Measurements from ENCODE around the gene CD274. TPM values are rescaled to one million over a fixed set of nuclear protein-coding genes. Genes with fewer than 3 reads are reported as not detected.

Gene CD274
- total and polyA plus RNA-seq, 2 donors (not counting 3 experiments of a cell fraction or from before 2014, with no cell fraction given) = 25.4 to 26.8 TPM

GRCh38 chr9:5510989-5511388, 60.6 kb downstream of the CD274 start:
- TF ChIP-seq POLR2AphosphoS5 (IDR thresholded peaks at IDR 0.05; ENCODE audit: insufficient read depth, low read depth, low read length) (no peak), EZH2 (IDR thresholded peaks at IDR 0.05; ENCODE audit: borderline replicate concordance, low read depth, low read length, severe bottlenecking) (no peak), GATA2 (IDR thresholded peaks at IDR 0.05; ENCODE audit: insufficient read depth, insufficient read length, low read depth, low read length) (no peak), JUN (IDR thresholded peaks at IDR 0.05; ENCODE audit: borderline replicate concordance, insufficient read depth, insufficient read length, low read depth) (no peak), POLR2A (IDR thresholded peaks at IDR 0.05; ENCODE audit: low read depth, low read length) (no peak), MYC (IDR thresholded peaks at IDR 0.05; ENCODE audit: low read depth, low read length) (no peak), FOS (IDR thresholded peaks at IDR 0.05; ENCODE audit: borderline replicate concordance, insufficient read depth, low read length) (no peak)
- TF ChIP-seq, protein P1, sequence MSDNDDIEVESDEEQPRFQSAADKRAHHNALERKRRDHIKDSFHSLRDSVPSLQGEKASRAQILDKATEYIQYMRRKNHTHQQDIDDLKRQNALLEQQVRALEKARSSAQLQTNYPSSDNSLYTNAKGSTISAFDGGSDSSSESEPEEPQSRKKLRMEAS (IDR thresholded peaks at IDR 0.05; ENCODE audit: insufficient read depth, insufficient read length) = no peak
- TF ChIP-seq, protein P2, sequence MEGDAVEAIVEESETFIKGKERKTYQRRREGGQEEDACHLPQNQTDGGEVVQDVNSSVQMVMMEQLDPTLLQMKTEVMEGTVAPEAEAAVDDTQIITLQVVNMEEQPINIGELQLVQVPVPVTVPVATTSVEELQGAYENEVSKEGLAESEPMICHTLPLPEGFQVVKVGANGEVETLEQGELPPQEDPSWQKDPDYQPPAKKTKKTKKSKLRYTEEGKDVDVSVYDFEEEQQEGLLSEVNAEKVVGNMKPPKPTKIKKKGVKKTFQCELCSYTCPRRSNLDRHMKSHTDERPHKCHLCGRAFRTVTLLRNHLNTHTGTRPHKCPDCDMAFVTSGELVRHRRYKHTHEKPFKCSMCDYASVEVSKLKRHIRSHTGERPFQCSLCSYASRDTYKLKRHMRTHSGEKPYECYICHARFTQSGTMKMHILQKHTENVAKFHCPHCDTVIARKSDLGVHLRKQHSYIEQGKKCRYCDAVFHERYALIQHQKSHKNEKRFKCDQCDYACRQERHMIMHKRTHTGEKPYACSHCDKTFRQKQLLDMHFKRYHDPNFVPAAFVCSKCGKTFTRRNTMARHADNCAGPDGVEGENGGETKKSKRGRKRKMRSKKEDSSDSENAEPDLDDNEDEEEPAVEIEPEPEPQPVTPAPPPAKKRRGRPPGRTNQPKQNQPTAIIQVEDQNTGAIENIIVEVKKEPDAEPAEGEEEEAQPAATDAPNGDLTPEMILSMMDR (IDR thresholded peaks at IDR 0.05; ENCODE audit: extremely low read depth in 1 of 2, insufficient read depth in 1 of 2, low read depth in 1 of 2, low read length in 2 of 2) = no peak
- CTCF ChIA-PET = interaction anchor here (0.8 to 3.0 kb wide), 15 partner anchors 10 to 325 kb away, joined by 3 to 18 read pairs (median 4); partner anchors contain the start of gene CD274
- intact Hi-C loops (cut with micrococcal nuclease) (loop anchor here (1.0 to 2.0 kb wide), 2 partner anchors 39 to 76 kb away; no protein-coding TSS in a partner anchor), dilution Hi-C loops (cut with MboI; ENCODE audit: extremely low pct_ligation_motif_present, low sequenced_read_pairs) (no loop called here)
- peak overlapping the region; percentile 82 for H3K4me2 ChIP-seq (ENCODE audit: insufficient read depth, low read length)
- H2AFZ ChIP-seq (ENCODE audit: low read depth, low read length) = no peak overlapping the region
- H3K4me1 ChIP-seq (ENCODE audit: control insufficient read depth, extremely low read depth, insufficient read depth, low read length) = peaks cover 47% of the 10 kb centered on the region
- BruUV-seq (replicated peaks) = no TSS peak
- no peaks in the 10 kb centered on the region for H3K9me3 ChIP-seq (replicated peaks; ENCODE audit: control insufficient read depth, insufficient read depth, low read length)
- no peaks in the 10 kb centered on the region for H3K36me3 ChIP-seq (ENCODE audit: control insufficient read depth in 2 of 2, extremely low read depth in 1 of 2, insufficient read depth in 2 of 2, low read length in 2 of 2)
- peak overlapping the region; percentile 2 to 49 (median 7) for H3K4me3 ChIP-seq (replicated peaks in 1 of 3; ENCODE audit: insufficient read depth in 1 of 3, low read depth in 1 of 3, low read length in 3 of 3)
- H3K27ac ChIP-seq (ENCODE audit: insufficient read depth, low read depth, low read length) = peak overlapping the region; percentile 95
- POLR2A ChIA-PET = interaction anchor here (0.8 to 3.0 kb wide), 7 partner anchors 10 to 72 kb away, joined by 3 to 25 read pairs (median 9); partner anchors contain the start of gene CD274
- no peaks in the 10 kb centered on the region for H3K27me3 ChIP-seq (ENCODE audit: control insufficient read depth in 2 of 2, insufficient read depth in 2 of 2, low read length in 2 of 2)
- FAIRE-seq = no peak
- DNase-seq (ENCODE audit: low read depth, low spot score) = no peak
- H4K20me1 ChIP-seq (replicated peaks; ENCODE audit: control insufficient read depth, extremely low read depth, insufficient read depth, low read length) = no peaks in the 10 kb centered on the region
- peaks cover 26% of the 10 kb centered on the region for H3K79me2 ChIP-seq (ENCODE audit: control insufficient read depth, insufficient read depth, low read length)
- no peaks in the 10 kb centered on the region for H3K9me1 ChIP-seq (replicated peaks; ENCODE audit: control insufficient read depth, extremely low read depth, insufficient read depth, low read length)
- H3K9ac ChIP-seq (replicated peaks; ENCODE audit: extremely low read depth, insufficient read depth, low read length) = peak overlapping the region; percentile 83

All from endothelial cell of umbilical vein (primary cell).